Stomach (tissue), 4 donors: ENCODE data around the gene TMEM178B.
"Not testable (repeated sequence)": the region's sequence is repeated elsewhere in the genome, so short reads cannot be mapped to it uniquely, and the experiment has no call there.

ENCODE experiments used
- CTCF ChIP-seq, 7 experiments: fragments of 450-650 bp in 4 of 7; fragments of 200-600 bp in 3 of 7; sonication (generic) in 3 of 7; IDR thresholded peaks; one replicate each; pipeline ENCODE4 v1.5.1; 2016 to 2019; ENCODE audit warnings: antibody characterized with exemption in 7 of 7, control low read depth in 2 of 7, mild to moderate bottlenecking in 1 of 7
- EP300 ChIP-seq: sonication (generic); formaldehyde crosslinking; IDR thresholded peaks from one replicate; pipeline ENCODE4 v1.6.1; 2017; ENCODE audit warnings: antibody characterized with exemption
- POLR2A ChIP-seq, 4 donors: fragments of 450-650 bp; IDR thresholded peaks; one replicate each; pipeline ENCODE4 v1.6.1; 2016; ENCODE audit warnings: antibody characterized with exemption in 4 of 4, control low read depth in 2 of 4, mild to moderate bottlenecking in 1 of 4, moderate library complexity in 1 of 4

GRCh38 chr7:141383356-141383755, 309.5 kb downstream of the TMEM178B start:
- TF ChIP-seq EP300; CTCF (IDR thresholded peaks at IDR 0.05); POLR2A (IDR thresholded peaks at IDR 0.05): not testable (repeated sequence)
